T-helper 17 cell (primary cell): ENCODE data around the gene CBLL2. TPM values are rescaled to one million over a fixed set of nuclear protein-coding genes. Genes with fewer than 3 reads are reported as not detected.

ENCODE experiments used
- ATAC-seq: fragments of 150-1000 bp; cut with Tn5 transposase; 2 replicates; pipeline ENCODE4 v1.10.0; 2021; ENCODE audit warnings: mild to moderate bottlenecking, moderate library complexity
- DNase-seq, 3 donors: peaks; one replicate each; pipeline versions ENCODE4 v3.0.0 to v3.0.0-alpha.2; 2020 to 2021
- H3K9me3 ChIP-seq: one replicate; pipeline ENCODE4 v1.7.0; 2013; ENCODE audit warnings: low read length, mild to moderate bottlenecking; ENCODE audit not compliant: control insufficient read depth, poor library complexity, severe bottlenecking
- H3K27ac Mint-ChIP-seq: one replicate; pipeline ENCODE4 v1.8.0; 2022; ENCODE audit warnings: mild to moderate bottlenecking, moderate library complexity, mixed read lengths
- H3K27me3 Mint-ChIP-seq: one replicate; pipeline ENCODE4 v1.8.0; 2022; ENCODE audit warnings: mixed read lengths
- H3K36me3 Mint-ChIP-seq: one replicate; pipeline ENCODE4 v1.8.0; 2022; ENCODE audit warnings: low read depth, mixed read lengths
- H3K4me1 Mint-ChIP-seq: one replicate; pipeline ENCODE4 v1.8.0; 2022; ENCODE audit warnings: mild to moderate bottlenecking, mixed read lengths
- H3K4me3 Mint-ChIP-seq: one replicate; pipeline ENCODE4 v1.8.0; 2022; ENCODE audit warnings: mild to moderate bottlenecking, moderate library complexity, mixed read lengths
- total RNA-seq, 4 donors: library from RNA in 2 of 4; stranded (reverse) in 2 of 4; gene quantifications; one replicate each; pipeline ENCODE4 v1.2.3 and lab custom pipeline; 2022 to 2026

CBLL2 gene
- total RNA-seq, 2 donors from 2014 or later, result not detected

DNA sequence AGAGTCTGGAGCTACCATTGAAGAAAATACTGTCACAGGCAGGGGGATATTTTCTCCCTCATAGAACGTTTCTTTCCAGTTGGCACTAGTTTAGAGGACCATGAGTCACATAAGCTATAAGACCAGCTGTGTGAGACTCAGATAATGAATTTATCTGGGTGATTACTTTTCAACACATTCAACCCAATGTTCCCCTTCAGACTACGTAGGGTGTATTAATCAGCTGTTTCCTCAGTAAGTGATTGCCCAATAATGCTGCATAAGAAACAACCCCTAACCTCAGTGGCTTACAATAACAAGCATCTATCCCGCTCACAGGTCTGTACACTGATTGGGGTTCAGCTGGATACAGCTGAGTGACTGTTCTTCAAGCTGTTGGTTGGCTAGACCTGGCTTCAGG, 38.1 kb downstream of the CBLL2 start:
- H3K27me3 Mint-ChIP-seq, result no peaks in the 10 kb centered on the region
- no peak overlapping the region for H3K27ac Mint-ChIP-seq
- H3K4me3 Mint-ChIP-seq, result no peak overlapping the region
- no peaks in the 10 kb centered on the region for H3K4me1 Mint-ChIP-seq
- no peaks in the 10 kb centered on the region for H3K36me3 Mint-ChIP-seq
- no peak for ATAC-seq
- no peaks in the 10 kb centered on the region for H3K9me3 ChIP-seq
- no peak for DNase-seq

DNA sequence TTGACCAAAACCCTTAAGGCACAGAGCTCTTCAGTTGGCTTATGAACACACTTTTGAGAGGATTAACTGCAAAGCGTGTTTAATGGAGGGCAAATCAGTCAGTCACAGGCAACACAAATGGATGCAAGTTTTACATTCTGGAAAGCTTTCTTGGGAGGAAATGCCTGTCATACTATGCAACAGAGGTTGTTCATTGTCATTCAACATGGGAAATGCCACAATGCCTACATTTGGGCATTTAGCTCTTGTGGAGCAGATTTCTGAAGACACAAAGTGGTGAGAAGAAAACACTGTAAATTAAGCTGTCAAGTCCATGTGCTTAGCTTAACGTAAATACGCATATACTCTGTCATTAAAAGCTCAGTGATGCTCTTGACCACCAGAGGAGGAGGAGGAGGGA, 41.1 kb downstream of the CBLL2 start:
- Mint-ChIP-seq H3K36me3 (no peaks in the 10 kb centered on the region), H3K27me3 (no peaks in the 10 kb centered on the region), H3K4me3 (no peak overlapping the region), H3K4me1 (no peaks in the 10 kb centered on the region), H3K27ac (no peak overlapping the region)
- ATAC-seq (no peak), DNase-seq (no peak)
- no peaks in the 10 kb centered on the region for H3K9me3 ChIP-seq

DNA sequence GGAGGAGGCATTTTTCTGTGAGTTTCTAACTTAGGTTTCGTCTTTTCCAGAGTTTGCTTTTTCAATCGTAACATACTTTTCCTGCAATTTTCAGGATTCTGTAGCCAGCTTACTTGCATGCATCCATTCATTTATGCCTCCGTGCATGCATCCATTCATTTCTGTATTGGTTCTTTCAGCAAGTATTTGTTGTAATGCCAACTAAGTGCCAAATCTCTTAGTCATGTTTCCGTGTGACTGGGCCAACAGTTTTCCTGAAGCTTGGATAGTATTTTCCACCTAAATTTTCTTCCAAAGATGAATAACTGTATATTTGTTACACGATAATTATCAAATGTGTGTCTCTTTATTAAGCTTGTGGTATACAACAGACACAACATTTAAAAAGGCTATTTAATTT, 41.5 kb downstream of the CBLL2 start:
- Mint-ChIP-seq H3K36me3 (no peaks in the 10 kb centered on the region), H3K27me3 (no peaks in the 10 kb centered on the region), H3K27ac (no peak overlapping the region), H3K4me3 (no peak overlapping the region), H3K4me1 (no peaks in the 10 kb centered on the region)
- DNase-seq (no peak), ATAC-seq (no peak)
- H3K9me3 ChIP-seq, result no peaks in the 10 kb centered on the region

DNA sequence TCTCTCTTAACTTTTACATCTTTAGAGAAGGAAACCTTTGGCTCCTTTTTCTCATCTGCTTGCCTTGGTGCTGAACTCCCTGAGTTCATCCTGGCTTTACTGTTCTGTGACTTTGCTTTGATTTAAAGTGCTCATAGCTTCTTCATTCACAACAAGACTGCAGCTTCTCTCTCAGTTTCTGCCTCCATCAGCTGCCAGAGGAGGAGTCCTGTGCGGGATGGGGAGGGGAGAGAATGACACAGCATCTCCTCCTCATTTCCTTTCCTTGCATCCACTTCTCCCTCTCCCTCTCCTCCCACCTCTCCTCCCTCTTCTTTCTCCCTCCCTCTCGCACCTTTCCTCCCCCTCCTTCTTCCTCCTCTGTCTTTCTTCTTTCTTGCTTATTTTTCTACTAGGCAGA, 42.0 kb downstream of the CBLL2 start:
- H3K27ac Mint-ChIP-seq, result no peak overlapping the region
- H3K4me3 Mint-ChIP-seq, result no peak overlapping the region
- H3K27me3 Mint-ChIP-seq, result no peaks in the 10 kb centered on the region
- H3K4me1 Mint-ChIP-seq, result no peaks in the 10 kb centered on the region
- no peaks in the 10 kb centered on the region for H3K9me3 ChIP-seq
- no peak for ATAC-seq
- DNase-seq, result no peak
- no peaks in the 10 kb centered on the region for H3K36me3 Mint-ChIP-seq

GRCh38 chrX:22315151-22315550, 42.4 kb downstream of the CBLL2 start:
- no peaks in the 10 kb centered on the region for H3K4me1 Mint-ChIP-seq

GRCh38 chrX:22320236-22320873, 47.6 kb downstream of the CBLL2 start:
- Mint-ChIP-seq H3K27me3 (peaks cover 8% of the 10 kb centered on the region), H3K4me3 (no peak overlapping the region), H3K4me1 (no peaks in the 10 kb centered on the region), H3K27ac (no peak overlapping the region), H3K36me3 (peaks cover 6% of the 10 kb centered on the region)
- no peak for DNase-seq
- H3K9me3 ChIP-seq, result no peaks in the 10 kb centered on the region
- ATAC-seq, result no peak

More at GRCh38 chrX:22315151-22315550, 42.4 kb downstream of the CBLL2 start:
- no peaks in the 10 kb centered on the region for H3K9me3 ChIP-seq
- ATAC-seq (no peak), DNase-seq (no peak)
- Mint-ChIP-seq H3K27me3 (no peaks in the 10 kb centered on the region), H3K36me3 (no peaks in the 10 kb centered on the region), H3K4me3 (no peak overlapping the region), H3K27ac (no peak overlapping the region)

- H3K27me3 Mint-ChIP-seq, result peaks cover 8% of the 10 kb centered on the region
- no peak for DNase-seq
- no peak overlapping the region for H3K4me3 Mint-ChIP-seq
- H3K27ac Mint-ChIP-seq, result no peak overlapping the region
- H3K4me1 Mint-ChIP-seq, result no peaks in the 10 kb centered on the region
- no peak for ATAC-seq
- H3K9me3 ChIP-seq, result no peaks in the 10 kb centered on the region
- peaks cover 6% of the 10 kb centered on the region for H3K36me3 Mint-ChIP-seq
Measured at GRCh38 chrX:22323541-22323940, 50.8 kb downstream of the CBLL2 start.

Other genes starting within 250 kb of the CBLL2 start
- gene PHEX, start 240.6 kb upstream of the CBLL2 start, total RNA-seq, result under 1 TPM; 0.32 to 0.91 TPM